Stimulated activated CD4-positive, alpha-beta T cell treated with anti-CD3 and anti-CD28 coated beads, Interleukin-1b, Interleukin-23, amount 100 ng/mL, for 24 hours (primary cell): ENCODE results near the gene CAMK1.

Source experiments
- DNase-seq, 4 experiments: peaks; one replicate each; pipeline ENCODE4 v3.0.0-alpha.2; 2020; ENCODE audit warnings: low read depth in 4 of 4, low spot score in 1 of 4

CAMK1 gene

GRCh38 chr3:9743548-9743947, 26.2 kb downstream of the CAMK1 start:
- no peak for DNase-seq

- DNase-seq, result no peak
Measured at GRCh38 chr3:9742560-9742959, 27.2 kb downstream of the CAMK1 start.

GRCh38 chr3:9739181-9739580, 30.6 kb downstream of the CAMK1 start:
- no peak for DNase-seq

- no peak for DNase-seq
Measured at GRCh38 chr3:9736831-9737230, 32.9 kb downstream of the CAMK1 start.

GRCh38 chr3:9732740-9733115, 37.0 kb downstream of the CAMK1 start:
- DNase-seq, result no peak

GRCh38 chr3:9732080-9732739, 37.5 kb downstream of the CAMK1 start:
- peak in 1 of 4 experiments; percentile 18 for DNase-seq

- DNase-seq, result peak; percentile 98 to 100 (median 100)
Measured at GRCh38 chr3:9731206-9732079, 38.3 kb downstream of the CAMK1 start, which contains the start of gene BRPF1. Gene BRPF1, plus strand, starts transcription at chr3:9731735. Its CDS starts 2,406 bp downstream, at chr3:9734141.

- DNase-seq, result no peak
Measured at GRCh38 chr3:9730657-9731205, 39.0 kb downstream of the CAMK1 start.

GRCh38 chr3:9729419-9729818, 40.3 kb downstream of the CAMK1 start:
- DNase-seq, result no peak

GRCh38 chr3:9727743-9728142, 42.0 kb downstream of the CAMK1 start:
- no peak for DNase-seq

- DNase-seq, result peak in 2 of 4 experiments; percentile 11 to 33
Measured at GRCh38 chr3:9727041-9727595, 42.6 kb downstream of the CAMK1 start.

- DNase-seq, result no peak
Measured at GRCh38 chr3:9725775-9726515, 43.8 kb downstream of the CAMK1 start.

- no peak for DNase-seq
Measured at GRCh38 chr3:9721700-9722060, 48.1 kb downstream of the CAMK1 start.

GRCh38 chr3:9721015-9721699, 48.6 kb downstream of the CAMK1 start:
- no peak for DNase-seq

- DNase-seq, result no peak
Measured at GRCh38 chr3:9718118-9718517, 51.6 kb downstream of the CAMK1 start.

GRCh38 chr3:9717563-9717962, 52.2 kb downstream of the CAMK1 start:
- DNase-seq, result no peak

- no peak for DNase-seq
Measured at GRCh38 chr3:9716801-9717555, 52.8 kb downstream of the CAMK1 start.

- DNase-seq, result peak in 1 of 4 experiments; percentile 8
Measured at GRCh38 chr3:9715764-9716437, 53.8 kb downstream of the CAMK1 start.

GRCh38 chr3:9715136-9715535, 54.6 kb downstream of the CAMK1 start:
- DNase-seq, result no peak
